CD14-positive monocyte (primary cell): Measurements from ENCODE around the gene INSR. TPM values are rescaled to one million over a fixed set of nuclear protein-coding genes. Genes with fewer than 3 reads are reported as not detected.

ENCODE experiments used
- DNase-seq, 3 donors: peaks; one replicate each; pipeline ENCODE4 v3.0.0-alpha.2; 2011 to 2022
- H2AFZ ChIP-seq: 2 replicates; pipeline ENCODE4 v1.6.0; 2012; ENCODE audit warnings: mild to moderate bottlenecking, low read depth, low read length, inconsistent platforms; ENCODE audit not compliant: insufficient read depth, poor library complexity, severe bottlenecking
- H3K27ac ChIP-seq, 2 donors: 1 replicate in 1 of 2; 2 replicates in 1 of 2; pipeline ENCODE4 v1.5.1; 2012 to 2013; ENCODE audit warnings: low read length in 2 of 2, control low read depth in 1 of 2, inconsistent platforms in 1 of 2, low read depth in 1 of 2, mild to moderate bottlenecking in 1 of 2
- H3K27me3 ChIP-seq, 2 donors: one replicate each; pipeline versions ENCODE4 v1.6.0 to v1.6.1; 2011 to 2013; ENCODE audit warnings: low read length in 2 of 2; ENCODE audit not compliant: control insufficient read depth in 2 of 2, insufficient read depth in 2 of 2
- H3K36me3 ChIP-seq, 2 donors: replicated peaks in 1 of 2; 1 replicate in 1 of 2; 2 replicates in 1 of 2; pipeline versions ENCODE4 v1.5.1 to v1.6.1; 2012 to 2013; ENCODE audit warnings: low read length in 2 of 2, control low read depth in 1 of 2, inconsistent platforms in 1 of 2, mild to moderate bottlenecking in 1 of 2; ENCODE audit not compliant: insufficient read depth in 2 of 2, control insufficient read depth in 1 of 2
- H3K4me1 ChIP-seq, 2 donors: 1 replicate in 1 of 2; 2 replicates in 1 of 2; pipeline versions ENCODE4 v1.5.1 to v1.6.1; 2012 to 2013; ENCODE audit warnings: low read length in 2 of 2, control low read depth in 1 of 2, inconsistent platforms in 1 of 2, mild to moderate bottlenecking in 1 of 2, moderate library complexity in 1 of 2; ENCODE audit not compliant: insufficient read depth in 2 of 2, control insufficient read depth in 1 of 2
- H3K4me2 ChIP-seq: replicated peaks from 2 replicates; pipeline ENCODE3; 2012; ENCODE audit warnings: low read length, moderate library complexity, mild to moderate bottlenecking; ENCODE audit not compliant: poor library complexity, severe bottlenecking; ENCODE audit errors: extremely low read depth
- H3K4me3 ChIP-seq, 3 experiments: fragments of 200-600 bp in 1 of 3; sonication (generic) in 1 of 3; replicated peaks in 1 of 3; 1 replicate in 2 of 3; 2 replicates in 1 of 3; pipeline ENCODE4 v1.5.1; 2011 to 2013; ENCODE audit warnings: low read length in 3 of 3, mild to moderate bottlenecking in 3 of 3, control low read depth in 2 of 3, low read depth in 2 of 3, inconsistent platforms in 1 of 3, moderate library complexity in 1 of 3
- H3K79me2 ChIP-seq: 2 replicates; pipeline ENCODE4 v1.6.0; 2012; ENCODE audit warnings: mild to moderate bottlenecking, control low read depth, inconsistent platforms, low read length, moderate library complexity; ENCODE audit not compliant: insufficient read depth
- H3K9ac ChIP-seq: 2 replicates; pipeline ENCODE4 v1.6.0; 2017; ENCODE audit warnings: low read length, mild to moderate bottlenecking; ENCODE audit not compliant: insufficient read depth, poor library complexity, severe bottlenecking
- H3K9me3 ChIP-seq, 2 donors: replicated peaks in 1 of 2; 1 replicate in 1 of 2; 2 replicates in 1 of 2; pipeline versions ENCODE4 v1.5.1 to v1.6.1; 2012 to 2013; ENCODE audit warnings: low read length in 2 of 2, control low read depth in 1 of 2; ENCODE audit not compliant: control insufficient read depth in 1 of 2, insufficient read depth in 1 of 2
- H4K20me1 ChIP-seq: 2 replicates; pipeline ENCODE4 v1.6.0; 2012; ENCODE audit warnings: mild to moderate bottlenecking, low read length, control low read depth, moderate library complexity; ENCODE audit not compliant: insufficient read depth
- H3K27ac Mint-ChIP-seq, 7 donors: one replicate each; pipeline ENCODE4 v1.8.0; 2020; ENCODE audit warnings: mild to moderate bottlenecking in 7 of 7, mixed read lengths in 7 of 7, moderate library complexity in 6 of 7, inconsistent platforms in 2 of 7
- H3K27me3 Mint-ChIP-seq, 3 donors: one replicate each; pipeline ENCODE4 v1.8.0; 2021 to 2022; ENCODE audit warnings: low read depth in 3 of 3, mild to moderate bottlenecking in 3 of 3, mixed read lengths in 3 of 3, moderate library complexity in 3 of 3, inconsistent platforms in 1 of 3
- H3K36me3 Mint-ChIP-seq, 2 donors: one replicate each; pipeline ENCODE4 v1.8.0; 2020; ENCODE audit warnings: mixed read lengths in 2 of 2, inconsistent platforms in 1 of 2, mild to moderate bottlenecking in 1 of 2
- H3K4me1 Mint-ChIP-seq: one replicate; pipeline ENCODE4 v1.8.0; 2020; ENCODE audit warnings: mild to moderate bottlenecking, mixed read lengths
- H3K4me3 Mint-ChIP-seq, 2 donors: one replicate each; pipeline ENCODE4 v1.8.0; 2020; ENCODE audit warnings: mild to moderate bottlenecking in 2 of 2, mixed read lengths in 2 of 2, moderate library complexity in 1 of 2
- H3K9me3 Mint-ChIP-seq, 7 donors: one replicate each; pipeline ENCODE4 v1.8.0; 2020 to 2022; ENCODE audit warnings: mixed read lengths in 7 of 7, mild to moderate bottlenecking in 6 of 7, moderate library complexity in 6 of 7, inconsistent platforms in 2 of 7
- CTCF ChIP-seq: fragments of 200-600 bp; IDR thresholded peaks from one replicate; pipeline ENCODE4 v1.8.0; 2022; ENCODE audit warnings: antibody characterized with exemption, mild to moderate bottlenecking
- WGBS: methylation state at CpG from one replicate; pipeline ENCODE4 v1.1.5; 2013; ENCODE audit warnings: missing lambda C conversion rate; ENCODE audit not compliant: insufficient coverage; 5-methylcytosine and 5-hydroxymethylcytosine counted together
- intact Hi-C, 2 donors: fragments of 100-400 bp; cut with micrococcal nuclease; formaldehyde crosslinking; loops; one replicate each; pipeline versions ENCODE4 v1.15.0 to v1.15.1; 2023
- polyA plus RNA-seq, 3 donors: library from polyadenylated mRNA; depleted of rRNA in 1 of 3; unstranded in 2 of 3; stranded (reverse) in 1 of 3; fragments of 300-500 nt in 2 of 3; fragments of >200 nt in 1 of 3; fragmentation: Illumina TruSeq in 2 of 3; gene quantifications; 1 replicate in 2 of 3; 2 replicates in 1 of 3; pipeline ENCODE4 v1.2.3, GENCODE V29; 2012 to 2021

The INSR gene
- polyA plus RNA-seq, 3 donors, result 2.9 to 12.4 (median 3.4) TPM

GRCh38 chr19:7254590-7254989 is 39.6 kb downstream of the INSR start:
- peak overlapping the region in 3 of 7 donors; percentile 50 to 63 (median 54) for H3K27ac Mint-ChIP-seq
- 86% methylated on average over 6 of the region's 11 CpGs for WGBS
- Histone ChIP-seq H3K27ac (no peak overlapping the region), H3K79me2 (peaks cover 90% of the 10 kb centered on the region), H3K4me3 (no peak overlapping the region), H3K4me2 (no peak overlapping the region), H3K9ac (no peak overlapping the region), H3K4me1 (peaks cover 15 to 28% of the 10 kb centered on the region in 2 donors), H2AFZ (no peak overlapping the region), H4K20me1 (peaks cover 19% of the 10 kb centered on the region), H3K27me3 (no peaks in the 10 kb centered on the region), H3K9me3 (no peaks in the 10 kb centered on the region), H3K36me3 (no peaks in the 10 kb centered on the region)
- H3K36me3 Mint-ChIP-seq, result peaks cover 0 to 6% of the 10 kb centered on the region in 2 donors
- H3K4me1 Mint-ChIP-seq, result peaks cover 40% of the 10 kb centered on the region
- intact Hi-C loops, result no loop called here
- no peak for DNase-seq
- H3K27me3 Mint-ChIP-seq, result peaks cover 0 to 1% (median 0%) of the 10 kb centered on the region in 3 donors
- H3K4me3 Mint-ChIP-seq, result no peak overlapping the region
- no peak for TF ChIP-seq CTCF
- peaks cover 0 to 4% (median 0%) of the 10 kb centered on the region in 7 donors for H3K9me3 Mint-ChIP-seq

GRCh38 chr19:7252364-7252763 is 41.9 kb downstream of the INSR start:
- intact Hi-C loops, result no loop called here
- peaks cover 0 to under 1% (median 0%) of the 10 kb centered on the region in 7 donors for H3K9me3 Mint-ChIP-seq
- peaks cover 0 to 8% of the 10 kb centered on the region in 2 donors for H3K36me3 Mint-ChIP-seq
- H3K4me3 Mint-ChIP-seq, result no peak overlapping the region
- Histone ChIP-seq H3K79me2 (peaks cover 93% of the 10 kb centered on the region), H3K36me3 (no peaks in the 10 kb centered on the region), H3K4me3 (no peak overlapping the region), H3K9ac (no peak overlapping the region), H4K20me1 (peaks cover 30% of the 10 kb centered on the region), H3K27me3 (no peaks in the 10 kb centered on the region), H3K27ac (peak overlapping the region in 1 of 2 donors; percentile 8), H3K4me1 (peaks cover 10 to 21% of the 10 kb centered on the region in 2 donors), H3K4me2 (no peak overlapping the region), H3K9me3 (no peaks in the 10 kb centered on the region), H2AFZ (no peak overlapping the region)
- H3K27ac Mint-ChIP-seq, result no peak overlapping the region
- 95% methylated on average over 9 of the region's 11 CpGs for WGBS
- peaks cover 34% of the 10 kb centered on the region for H3K4me1 Mint-ChIP-seq
- no peak for DNase-seq
- no peak for TF ChIP-seq CTCF
- H3K27me3 Mint-ChIP-seq, result no peaks in the 10 kb centered on the region
